ENCODE measurements around the gene AR.

AR gene

GRCh38 chrX:67732864-67733263 lies 189.0 kb downstream of the AR start:
- Mint-ChIP-seq H3K4me1 (no peaks in the 10 kb centered on the region), H3K27ac (no peak overlapping the region), H3K36me3 (ENCODE audit: low read depth) (no peaks in the 10 kb centered on the region), H3K4me3 (no peak overlapping the region), H3K27me3 (ENCODE audit: low read depth, poor library complexity) (no peaks in the 10 kb centered on the region), H3K9me3 (peaks cover 16% of the 10 kb centered on the region)
- DNase-seq = no peak
- TF ChIP-seq, protein P1, sequence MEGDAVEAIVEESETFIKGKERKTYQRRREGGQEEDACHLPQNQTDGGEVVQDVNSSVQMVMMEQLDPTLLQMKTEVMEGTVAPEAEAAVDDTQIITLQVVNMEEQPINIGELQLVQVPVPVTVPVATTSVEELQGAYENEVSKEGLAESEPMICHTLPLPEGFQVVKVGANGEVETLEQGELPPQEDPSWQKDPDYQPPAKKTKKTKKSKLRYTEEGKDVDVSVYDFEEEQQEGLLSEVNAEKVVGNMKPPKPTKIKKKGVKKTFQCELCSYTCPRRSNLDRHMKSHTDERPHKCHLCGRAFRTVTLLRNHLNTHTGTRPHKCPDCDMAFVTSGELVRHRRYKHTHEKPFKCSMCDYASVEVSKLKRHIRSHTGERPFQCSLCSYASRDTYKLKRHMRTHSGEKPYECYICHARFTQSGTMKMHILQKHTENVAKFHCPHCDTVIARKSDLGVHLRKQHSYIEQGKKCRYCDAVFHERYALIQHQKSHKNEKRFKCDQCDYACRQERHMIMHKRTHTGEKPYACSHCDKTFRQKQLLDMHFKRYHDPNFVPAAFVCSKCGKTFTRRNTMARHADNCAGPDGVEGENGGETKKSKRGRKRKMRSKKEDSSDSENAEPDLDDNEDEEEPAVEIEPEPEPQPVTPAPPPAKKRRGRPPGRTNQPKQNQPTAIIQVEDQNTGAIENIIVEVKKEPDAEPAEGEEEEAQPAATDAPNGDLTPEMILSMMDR (IDR thresholded peaks at IDR 0.05) = no peak

GRCh38 chrX:67734111-67734753 lies 190.4 kb downstream of the AR start:
- no peaks in the 10 kb centered on the region for H3K27me3 Mint-ChIP-seq (ENCODE audit: low read depth, poor library complexity)
- peaks cover 20% of the 10 kb centered on the region for H3K9me3 Mint-ChIP-seq
- H3K4me1 Mint-ChIP-seq = no peaks in the 10 kb centered on the region
- DNase-seq = no peak
- no peak overlapping the region for H3K4me3 Mint-ChIP-seq
- TF ChIP-seq, protein P1 (IDR thresholded peaks at IDR 0.05) = no peak
- H3K27ac Mint-ChIP-seq = no peak overlapping the region
- H3K36me3 Mint-ChIP-seq (ENCODE audit: low read depth) = no peaks in the 10 kb centered on the region

- H3K9me3 Mint-ChIP-seq = peaks cover 18% of the 10 kb centered on the region
- TF ChIP-seq, protein P1 (IDR thresholded peaks at IDR 0.05) = no peak
- no peaks in the 10 kb centered on the region for H3K27me3 Mint-ChIP-seq (ENCODE audit: low read depth, poor library complexity)
- no peaks in the 10 kb centered on the region for H3K4me1 Mint-ChIP-seq
- no peak for DNase-seq
- no peak overlapping the region for H3K4me3 Mint-ChIP-seq
- no peaks in the 10 kb centered on the region for H3K36me3 Mint-ChIP-seq (ENCODE audit: low read depth)
- H3K27ac Mint-ChIP-seq = no peak overlapping the region
Measured at GRCh38 chrX:67749536-67749935, 205.7 kb downstream of the AR start.

DNA sequence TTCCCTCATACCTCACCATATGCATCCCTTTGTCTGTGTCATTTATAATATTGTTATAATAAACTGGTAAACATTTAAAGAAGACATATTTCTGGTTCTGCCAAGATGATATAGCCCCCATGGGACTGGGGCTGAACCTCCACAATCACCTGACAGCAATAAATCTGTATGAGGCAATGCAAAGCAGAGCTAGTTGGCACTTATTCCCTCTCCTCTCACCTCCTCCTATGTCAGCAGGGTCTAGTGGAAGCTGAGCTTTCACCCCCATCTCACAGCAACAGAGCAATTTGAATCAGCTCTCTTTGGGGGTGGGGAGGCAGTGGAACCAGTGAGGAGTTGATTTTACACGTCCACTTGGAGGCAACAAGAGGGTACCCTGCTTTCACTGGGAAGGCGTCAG lies 206.9 kb downstream of the AR start:
- Mint-ChIP-seq H3K4me1 (no peaks in the 10 kb centered on the region), H3K27me3 (ENCODE audit: low read depth, poor library complexity) (no peaks in the 10 kb centered on the region), H3K36me3 (ENCODE audit: low read depth) (no peaks in the 10 kb centered on the region), H3K9me3 (peaks cover 13% of the 10 kb centered on the region), H3K4me3 (no peak overlapping the region), H3K27ac (no peak overlapping the region)
- TF ChIP-seq, protein P1 (IDR thresholded peaks at IDR 0.05) = no peak
- DNase-seq = no peak

DNA sequence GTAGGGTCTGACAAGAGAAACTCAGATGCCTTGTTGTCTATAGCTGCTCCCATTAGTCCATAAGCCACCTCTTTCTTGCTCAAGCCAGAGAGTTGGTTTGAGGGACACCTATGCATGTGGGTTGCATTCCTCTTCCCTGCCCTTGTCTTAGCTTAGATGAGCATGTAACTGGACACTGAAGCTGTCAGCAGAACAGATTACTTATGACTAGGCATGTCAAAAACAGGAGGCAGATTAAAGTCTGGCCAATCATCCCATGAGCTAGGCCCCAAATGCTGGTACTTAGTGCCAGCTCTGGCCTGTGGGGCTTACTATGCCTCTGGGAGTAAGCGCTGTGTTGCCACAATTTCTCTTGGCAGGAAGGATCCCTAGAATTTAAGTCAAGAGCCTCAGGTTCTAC lies 215.2 kb downstream of the AR start:
- Mint-ChIP-seq H3K9me3 (peaks cover 32% of the 10 kb centered on the region), H3K27me3 (ENCODE audit: low read depth, poor library complexity) (no peaks in the 10 kb centered on the region), H3K4me1 (no peaks in the 10 kb centered on the region), H3K4me3 (no peak overlapping the region), H3K36me3 (ENCODE audit: low read depth) (no peaks in the 10 kb centered on the region), H3K27ac (no peak overlapping the region)
- TF ChIP-seq, protein P1 (IDR thresholded peaks at IDR 0.05) = no peak
- no peak for DNase-seq

DNA sequence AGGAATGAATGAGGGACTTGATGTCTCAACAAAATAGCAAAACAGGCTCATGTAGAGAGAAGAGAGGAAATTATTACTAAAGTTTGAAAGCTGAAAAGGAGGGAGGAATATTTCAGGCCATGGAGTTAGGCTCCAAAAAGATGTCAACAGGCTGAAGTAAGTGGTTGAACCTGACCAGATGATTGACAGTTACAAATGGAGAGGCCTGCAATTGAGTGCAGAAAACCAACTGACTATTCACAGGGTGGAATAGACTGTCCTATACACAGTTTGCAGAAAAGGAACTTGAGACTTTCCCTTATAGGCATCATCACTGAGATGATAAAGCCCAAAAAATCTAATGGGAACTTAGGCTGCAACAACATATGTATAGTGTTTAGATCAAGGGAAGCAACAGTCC lies 233.3 kb downstream of the AR start:
- Mint-ChIP-seq H3K27me3 (ENCODE audit: low read depth, poor library complexity) (peaks cover 3% of the 10 kb centered on the region), H3K4me3 (no peak overlapping the region), H3K36me3 (ENCODE audit: low read depth) (no peaks in the 10 kb centered on the region), H3K27ac (no peak overlapping the region), H3K9me3 (peaks cover 48% of the 10 kb centered on the region), H3K4me1 (no peaks in the 10 kb centered on the region)
- TF ChIP-seq, protein P1 (IDR thresholded peaks at IDR 0.05) = no peak
- no peak for DNase-seq

Measured in nephron progenitor cell (in vitro differentiated cells).